Smooth muscle cell (in vitro differentiated cells): ENCODE data around the gene ESYT2. TPM values are rescaled to one million over a fixed set of nuclear protein-coding genes. Genes with fewer than 3 reads are reported as not detected.

Source experiments
- DNase-seq: peaks from one replicate; lab custom pipeline; 2025; ENCODE audit not compliant: unreplicated experiment; lab: John Stamatoyannopoulos, UW
- H2AFZ ChIP-seq: fragments of 200-600 bp; sonication (generic); 2 replicates; pipeline ENCODE4 v1.6.0; 2016; ENCODE audit warnings: antibody characterized with exemption, low read depth, mild to moderate bottlenecking
- H3F3A ChIP-seq: fragments of 200-600 bp; sonication (generic); 2 replicates; pipeline ENCODE4 v1.6.0; 2017; ENCODE audit warnings: antibody characterized with exemption, low read depth
- H3K27ac ChIP-seq: fragments of 200-600 bp; sonication (generic); 2 replicates; pipeline ENCODE4 v1.5.1; 2016; ENCODE audit warnings: low read depth, mild to moderate bottlenecking
- H3K27me3 ChIP-seq: fragments of 200-600 bp; sonication (generic); 2 replicates; pipeline ENCODE4 v1.6.1; 2016; ENCODE audit warnings: low read depth, mild to moderate bottlenecking
- H3K36me3 ChIP-seq: fragments of 200-600 bp; sonication (generic); 2 replicates; pipeline ENCODE4 v1.5.1; 2016; ENCODE audit warnings: low read depth
- H3K4me1 ChIP-seq: fragments of 200-600 bp; sonication (generic); 2 replicates; pipeline ENCODE4 v1.5.1; 2016; ENCODE audit warnings: low read depth
- H3K4me2 ChIP-seq: fragments of 200-600 bp; sonication (generic); 2 replicates; pipeline ENCODE4 v1.6.0; 2016; ENCODE audit warnings: mild to moderate bottlenecking
- H3K4me3 ChIP-seq: fragments of 200-600 bp; sonication (generic); 2 replicates; pipeline ENCODE4 v1.5.1; 2016; ENCODE audit warnings: mild to moderate bottlenecking
- H3K79me2 ChIP-seq: fragments of 200-600 bp; sonication (generic); 2 replicates; pipeline ENCODE4 v1.6.0; 2016; ENCODE audit warnings: low read depth, mild to moderate bottlenecking
- H3K9ac ChIP-seq: fragments of 200-600 bp; sonication (generic); 2 replicates; pipeline ENCODE4 v1.6.0; 2016; ENCODE audit warnings: low read depth
- H3K9me3 ChIP-seq: fragments of 200-600 bp; sonication (generic); replicated peaks from 2 replicates; pipeline ENCODE4 v1.5.1; 2016; ENCODE audit warnings: low read depth
- H4K20me1 ChIP-seq: fragments of 200-600 bp; sonication (generic); 2 replicates; pipeline ENCODE4 v1.6.0; 2016; ENCODE audit warnings: low read depth
- CTCF ChIP-seq: fragments of 200-600 bp; sonication (generic); IDR thresholded peaks from 2 replicates; pipeline ENCODE4 v1.5.1; 2017; ENCODE audit warnings: borderline replicate concordance, mild to moderate bottlenecking, antibody characterized with exemption; ENCODE audit not compliant: insufficient read depth, poor library complexity, severe bottlenecking
- WGBS: methylation state at CpG from one replicate; pipeline ENCODE4 v1.1.7; 2016; ENCODE audit warnings: low lambda C conversion rate; 5-methylcytosine and 5-hydroxymethylcytosine counted together
- polyA plus RNA-seq: library from polyadenylated mRNA; unstranded; fragments of >200 nt; fragmentation: Nextera tagmentation; extraction: Ambion mirVana; gene quantifications from 2 replicates; pipeline ENCODE4 v1.2.1, GENCODE V29; 2016
- total RNA-seq: library from RNA; depleted of rRNA; stranded (reverse); fragments of >200 nt; gene quantifications from 2 replicates; pipeline ENCODE4 v1.2.3, GENCODE V29; 2014

Gene ESYT2
- total and polyA plus RNA-seq, 2 experiments from 2014 or later: 27.9 to 69.4 TPM

GRCh38 chr7:158816271-158816670 is 13.0 kb downstream of the ESYT2 start:
- H3K4me2 ChIP-seq: peak overlapping the region; percentile 83
- DNase-seq: no peak
- H3K4me3 ChIP-seq: no peak overlapping the region
- H3K79me2 ChIP-seq: peaks cover 71% of the 10 kb centered on the region
- H3K27me3 ChIP-seq: no peaks in the 10 kb centered on the region
- peak overlapping the region; percentile 96 for H3K27ac ChIP-seq
- H3K9me3 ChIP-seq: no peaks in the 10 kb centered on the region
- WGBS: 30% methylated on average over 3 of the region's 3 CpGs
- H3F3A ChIP-seq: peaks cover 43% of the 10 kb centered on the region
- no peaks in the 10 kb centered on the region for H3K36me3 ChIP-seq
- TF ChIP-seq CTCF: no peak
- H4K20me1 ChIP-seq: peaks cover 36% of the 10 kb centered on the region
- H3K9ac ChIP-seq: peak overlapping the region; percentile 85
- peaks cover 56% of the 10 kb centered on the region for H3K4me1 ChIP-seq
- H2AFZ ChIP-seq: no peak overlapping the region

GRCh38 chr7:158815800-158816128 is 13.5 kb downstream of the ESYT2 start:
- Histone ChIP-seq H3K9me3 (no peaks in the 10 kb centered on the region), H3K27ac (peak overlapping the region; percentile 96), H3K79me2 (peaks cover 76% of the 10 kb centered on the region), H4K20me1 (peaks cover 35% of the 10 kb centered on the region), H3K4me2 (peak overlapping the region; percentile 83), H3K9ac (peak overlapping the region; percentile 85), H3K36me3 (no peaks in the 10 kb centered on the region), H2AFZ (no peak overlapping the region), H3F3A (peaks cover 38% of the 10 kb centered on the region), H3K4me3 (no peak overlapping the region), H3K27me3 (no peaks in the 10 kb centered on the region), H3K4me1 (peaks cover 51% of the 10 kb centered on the region)
- TF ChIP-seq CTCF: no peak
- 15% methylated on average over 6 of the region's 6 CpGs for WGBS
- no peak for DNase-seq

GRCh38 chr7:158815083-158815799 is 14.1 kb downstream of the ESYT2 start:
- peaks cover 78% of the 10 kb centered on the region for H3K79me2 ChIP-seq
- TF ChIP-seq CTCF: no peak
- peaks cover 37% of the 10 kb centered on the region for H4K20me1 ChIP-seq
- H3K27ac ChIP-seq: peak overlapping the region; percentile 96
- H3K4me3 ChIP-seq: no peak overlapping the region
- DNase-seq: no peak
- H3K36me3 ChIP-seq: no peaks in the 10 kb centered on the region
- H3K27me3 ChIP-seq: no peaks in the 10 kb centered on the region
- H3K9ac ChIP-seq: no peak overlapping the region
- H2AFZ ChIP-seq: no peak overlapping the region
- H3F3A ChIP-seq: peaks cover 35% of the 10 kb centered on the region
- H3K9me3 ChIP-seq: no peaks in the 10 kb centered on the region
- H3K4me1 ChIP-seq: peaks cover 46% of the 10 kb centered on the region
- WGBS: 30% methylated on average over 7 of the region's 7 CpGs
- peak overlapping the region; percentile 83 for H3K4me2 ChIP-seq

GRCh38 chr7:158814637-158815036 is 14.7 kb downstream of the ESYT2 start:
- peaks cover 80% of the 10 kb centered on the region for H3K79me2 ChIP-seq
- peaks cover 40% of the 10 kb centered on the region for H3K4me1 ChIP-seq
- no peak overlapping the region for H2AFZ ChIP-seq
- no peak overlapping the region for H3K9ac ChIP-seq
- H3K9me3 ChIP-seq: no peaks in the 10 kb centered on the region
- H3K4me3 ChIP-seq: no peak overlapping the region
- peaks cover 32% of the 10 kb centered on the region for H4K20me1 ChIP-seq
- WGBS: 87% methylated on average over 2 of the region's 2 CpGs
- H3K27ac ChIP-seq: peak overlapping the region; percentile 96
- H3K36me3 ChIP-seq: no peaks in the 10 kb centered on the region
- DNase-seq: no peak
- peaks cover 30% of the 10 kb centered on the region for H3F3A ChIP-seq
- TF ChIP-seq CTCF: no peak
- H3K27me3 ChIP-seq: no peaks in the 10 kb centered on the region
- H3K4me2 ChIP-seq: peak overlapping the region; percentile 83
